Measurements from ENCODE around the gene TCERG1L.
"Not testable (repeated sequence)": the region's sequence is repeated elsewhere in the genome, so short reads cannot be mapped to it uniquely, and the experiment has no call there.

Gene TCERG1L

GRCh38 chr10:131178521-131179331 is 132.8 kb downstream of the TCERG1L start:
- DNase-seq = peak; percentile 4

GRCh38 chr10:131177431-131178327 is 133.8 kb downstream of the TCERG1L start:
- peak; percentile 4 for DNase-seq

DNA sequence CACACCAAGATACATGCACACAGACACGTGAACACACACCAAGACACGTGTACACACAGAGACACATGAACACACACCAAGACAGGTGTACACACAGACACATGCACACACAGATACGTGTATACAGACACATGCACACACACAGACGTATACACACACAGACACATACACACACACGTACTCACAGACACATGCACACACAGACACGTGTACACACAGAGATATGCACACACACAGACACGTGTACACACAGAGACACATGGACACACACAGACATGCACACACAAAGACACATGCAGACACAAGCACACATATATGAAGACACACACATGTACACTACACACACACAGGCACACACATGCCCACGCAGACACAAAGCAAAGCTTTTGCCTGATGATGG is 134.6 kb downstream of the TCERG1L start:
- DNase-seq = no peak

- not testable (repeated sequence) for DNase-seq
These were observed 135.2 kb downstream of the TCERG1L start for GRCh38 chr10:131176324-131176723.

DNA sequence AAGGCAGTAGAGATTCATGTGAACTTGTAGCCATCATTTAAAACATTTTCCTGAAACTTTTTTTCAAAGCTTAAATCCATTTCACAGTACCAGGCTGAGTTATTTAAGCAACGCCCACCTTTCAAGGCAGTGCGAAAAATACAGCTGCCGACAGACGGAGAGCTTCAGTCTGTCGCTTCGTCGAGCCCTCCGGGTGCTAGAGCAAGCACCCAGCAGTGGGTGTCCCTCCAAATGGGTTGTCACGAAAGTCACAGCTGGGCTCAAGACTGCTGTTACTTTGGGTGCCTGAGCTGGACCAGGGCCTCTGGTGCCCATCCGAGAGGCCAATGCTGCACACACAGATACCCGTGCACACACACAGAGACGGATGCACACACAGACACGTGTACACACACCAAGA is 135.6 kb downstream of the TCERG1L start:
- no peak for DNase-seq

DNA sequence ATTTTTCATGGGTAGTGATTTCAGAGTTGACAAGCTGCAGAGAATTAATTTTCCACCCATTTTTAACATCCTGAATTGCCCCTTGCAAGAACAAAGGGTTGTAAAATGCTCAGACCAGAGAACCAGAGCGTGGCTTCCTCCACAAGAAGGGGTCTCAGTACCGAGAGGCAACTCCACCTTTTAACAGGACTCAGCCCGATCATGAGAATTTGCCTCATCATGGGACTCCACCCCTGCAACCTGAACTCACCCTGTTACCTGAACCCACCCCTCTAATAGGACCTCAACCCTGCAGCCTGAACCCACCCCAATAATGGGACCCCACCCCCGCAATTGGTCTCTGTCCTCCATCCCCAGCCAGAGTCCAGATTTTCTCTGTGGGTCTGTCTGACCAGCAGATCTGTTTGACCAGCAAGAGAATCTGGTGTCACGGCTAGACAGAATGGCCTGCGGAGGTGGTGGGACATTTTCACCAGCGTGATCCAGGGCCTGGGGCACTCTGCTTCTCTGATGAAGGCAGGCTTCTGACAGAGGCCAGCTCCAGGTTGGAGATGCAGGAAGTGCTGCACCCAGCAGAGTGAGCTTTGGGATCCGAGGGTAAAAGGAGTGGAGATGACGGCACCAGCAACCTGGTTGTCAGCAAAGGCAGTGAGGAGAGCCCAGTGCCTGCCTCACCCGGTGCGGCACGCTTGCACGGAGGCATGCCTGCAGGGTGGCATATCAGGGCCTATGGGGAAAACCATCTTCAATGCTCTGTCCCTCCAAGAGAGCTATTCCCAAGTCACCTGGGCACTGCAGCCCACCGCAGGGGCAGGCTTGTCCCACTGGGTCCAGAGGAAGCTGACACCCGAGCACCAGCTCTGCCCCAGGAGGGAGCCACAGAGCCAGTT is 136.6 kb downstream of the TCERG1L start:
- no peak for DNase-seq

GRCh38 chr10:131174211-131174565 is 137.3 kb downstream of the TCERG1L start:
- no peak for DNase-seq

DNA sequence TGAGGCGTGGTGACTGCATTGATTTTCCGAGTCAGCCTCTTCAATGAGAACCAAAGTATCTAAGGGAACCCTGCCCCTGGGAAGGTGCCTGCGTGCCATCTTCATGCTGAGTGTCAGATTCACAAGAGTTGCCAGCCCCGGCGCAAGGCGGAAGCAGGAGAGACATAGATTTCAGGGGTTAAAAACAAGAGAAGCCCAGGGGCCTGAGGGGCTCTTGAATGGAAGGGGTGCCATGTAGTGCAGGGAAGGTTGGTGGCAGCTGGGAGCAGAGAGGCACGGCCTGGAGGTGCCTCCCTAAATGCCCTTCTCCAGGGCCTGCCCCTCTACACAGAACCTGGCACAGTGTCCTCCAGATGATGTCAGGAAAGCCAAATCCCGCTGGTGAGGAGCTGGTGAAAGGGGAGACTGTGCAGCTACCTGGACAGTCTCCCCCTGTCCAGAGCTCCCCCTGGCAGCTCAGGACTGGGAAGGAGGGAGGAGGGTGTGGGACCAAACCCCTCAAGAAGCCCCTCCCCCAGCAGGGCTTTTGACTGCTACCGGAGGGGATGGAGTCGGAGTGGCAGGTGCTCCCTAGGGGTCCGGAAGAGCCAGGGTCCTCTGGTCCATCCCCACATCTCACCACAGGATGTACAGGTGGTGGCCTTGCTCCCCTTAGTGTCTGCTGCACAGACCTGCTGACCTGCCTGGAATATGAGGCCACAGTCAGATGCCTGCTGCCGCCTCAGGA is 137.9 kb downstream of the TCERG1L start:
- DNase-seq = no peak

GRCh38 chr10:131172433-131172832 is 139.1 kb downstream of the TCERG1L start:
- no peak for DNase-seq

DNA sequence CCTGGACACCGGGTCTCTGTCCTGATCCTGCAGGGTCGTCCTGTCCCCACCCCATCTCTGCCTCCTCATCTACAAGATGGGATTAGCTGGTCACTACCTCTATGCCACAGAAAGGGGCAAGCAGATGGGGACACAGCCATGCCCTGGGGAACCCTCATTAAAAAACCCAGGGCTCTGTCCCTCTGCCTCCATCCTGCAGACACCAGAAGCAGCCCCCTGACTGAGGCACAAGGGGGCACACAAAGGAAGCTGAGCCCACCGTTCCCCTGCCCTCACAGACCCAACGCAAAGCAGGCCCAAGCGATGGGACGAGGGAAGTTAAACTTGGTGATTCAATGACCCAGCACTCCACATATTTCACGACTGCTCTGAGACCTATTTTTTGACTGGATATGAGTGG is 142.4 kb downstream of the TCERG1L start:
- DNase-seq = no peak

DNA sequence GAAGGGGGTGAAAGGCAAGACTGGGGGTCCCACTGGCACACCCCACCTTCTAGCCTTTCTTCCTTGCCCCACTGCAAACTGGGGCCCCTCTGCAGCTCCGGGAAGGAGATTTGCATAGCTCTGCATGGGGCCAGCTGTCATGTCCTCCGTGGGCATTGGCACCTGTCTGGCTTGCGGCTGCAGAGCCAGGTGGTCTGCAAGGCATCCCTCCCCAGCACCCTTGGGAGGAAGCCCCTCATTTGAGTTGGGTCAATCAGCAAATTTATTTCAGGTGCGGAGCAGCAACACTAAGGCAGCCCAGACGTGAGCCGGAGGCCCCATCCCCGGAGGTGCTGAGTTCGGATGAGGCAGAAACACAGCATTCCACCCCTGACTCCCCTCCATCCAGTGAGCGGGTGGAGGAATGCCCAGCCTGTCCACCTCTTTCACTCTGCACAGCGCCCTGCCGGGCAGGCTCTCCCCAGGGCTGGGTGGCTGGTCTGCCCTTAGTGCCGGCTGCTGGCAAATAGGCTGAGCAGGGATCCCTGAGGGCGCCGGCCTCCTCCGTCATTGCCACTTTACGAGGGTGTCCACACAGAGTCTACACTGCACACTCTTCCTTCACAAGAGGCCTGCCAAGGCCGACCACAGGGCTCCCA is 143.2 kb downstream of the TCERG1L start:
- DNase-seq = no peak

- no peak for DNase-seq
These were observed 144.3 kb downstream of the TCERG1L start for GRCh38 chr10:131167036-131167860.

DNA sequence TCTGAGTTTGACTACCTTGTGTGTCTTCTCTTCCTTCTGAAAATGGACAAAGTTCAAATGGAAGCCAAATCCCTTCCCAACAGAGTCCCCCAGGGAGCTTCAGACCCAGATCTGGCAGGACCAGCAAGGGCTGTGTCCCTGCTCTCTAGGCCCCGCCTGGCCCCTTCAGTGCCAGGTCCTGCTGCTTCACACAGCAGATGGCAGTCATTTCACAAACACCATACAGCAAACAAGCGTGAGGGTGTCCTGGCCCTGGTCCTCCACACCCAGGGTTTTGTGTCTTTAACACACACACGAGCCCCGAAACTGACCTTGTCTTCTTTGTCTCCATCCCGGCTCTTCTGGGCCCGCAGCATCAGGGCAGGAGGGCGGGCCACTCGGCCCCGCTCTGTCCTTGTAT is 145.0 kb downstream of the TCERG1L start:
- no peak for DNase-seq

DNA sequence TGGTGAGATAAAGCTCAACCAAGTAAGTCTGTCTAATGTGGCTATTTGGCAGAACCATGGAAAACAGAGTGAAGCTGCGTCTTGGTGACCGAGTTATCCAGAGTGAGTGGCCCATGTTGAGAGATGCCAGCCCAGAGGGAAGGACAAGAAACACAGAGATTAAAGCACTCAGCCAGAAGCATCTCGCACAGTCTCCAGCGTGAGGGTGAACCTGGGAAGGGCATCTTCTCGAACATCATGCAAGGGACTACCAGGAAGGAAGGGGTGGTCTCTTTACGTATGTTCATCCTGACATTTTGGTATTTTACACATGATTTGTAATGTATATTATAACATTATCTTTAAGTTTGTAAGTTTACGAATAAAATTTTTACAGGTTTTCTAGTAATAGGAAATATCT is 146.4 kb downstream of the TCERG1L start:
- no peak for DNase-seq

DNA sequence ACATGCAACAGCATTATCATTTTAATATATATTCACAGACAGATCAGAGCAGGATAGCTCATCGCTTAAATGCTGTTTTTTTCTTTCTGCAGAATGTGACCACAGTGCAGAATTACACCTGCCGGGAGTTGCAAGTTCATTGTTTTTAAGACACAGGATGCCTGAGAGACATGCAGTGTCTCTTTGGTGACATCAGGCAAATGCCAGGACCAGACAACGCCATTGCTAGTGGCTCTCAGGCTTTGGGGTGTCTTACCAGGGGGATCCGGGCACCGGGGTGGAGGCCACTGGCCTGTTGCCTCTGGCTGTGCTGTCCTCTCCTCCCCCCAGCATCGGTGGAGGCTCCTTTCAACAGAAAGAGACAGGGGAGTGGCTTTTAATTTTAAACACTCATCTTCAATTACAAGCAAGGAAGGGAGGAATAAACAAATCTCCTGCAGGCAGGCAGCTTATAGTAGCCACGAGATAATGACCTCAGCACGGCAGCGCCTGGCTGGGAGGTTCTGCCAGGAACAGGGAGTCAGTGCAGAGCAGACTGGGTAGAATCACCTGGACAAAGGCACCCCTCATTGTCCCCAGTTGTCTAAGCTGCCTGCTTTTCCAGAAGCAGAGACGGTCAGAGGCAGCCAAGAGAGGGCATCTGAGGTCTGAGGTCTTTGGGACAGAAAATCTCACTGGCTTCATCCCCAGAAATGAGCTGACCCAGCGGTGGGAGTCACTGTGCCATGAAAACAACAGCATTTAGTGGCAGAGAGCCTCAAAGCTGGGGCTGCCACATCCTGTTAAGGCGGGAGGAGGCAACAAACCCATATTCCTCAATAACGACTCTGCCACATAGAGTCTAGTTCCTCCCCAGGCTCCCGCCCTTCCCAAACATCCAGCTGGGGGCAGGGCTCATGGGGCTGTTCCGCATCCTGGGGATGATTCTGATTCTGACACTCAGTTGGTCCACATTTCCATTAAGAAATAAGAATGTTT is 148.4 kb downstream of the TCERG1L start:
- DNase-seq = no peak

GRCh38 chr10:131162211-131162610 is 149.3 kb downstream of the TCERG1L start:
- DNase-seq = no peak

DNA sequence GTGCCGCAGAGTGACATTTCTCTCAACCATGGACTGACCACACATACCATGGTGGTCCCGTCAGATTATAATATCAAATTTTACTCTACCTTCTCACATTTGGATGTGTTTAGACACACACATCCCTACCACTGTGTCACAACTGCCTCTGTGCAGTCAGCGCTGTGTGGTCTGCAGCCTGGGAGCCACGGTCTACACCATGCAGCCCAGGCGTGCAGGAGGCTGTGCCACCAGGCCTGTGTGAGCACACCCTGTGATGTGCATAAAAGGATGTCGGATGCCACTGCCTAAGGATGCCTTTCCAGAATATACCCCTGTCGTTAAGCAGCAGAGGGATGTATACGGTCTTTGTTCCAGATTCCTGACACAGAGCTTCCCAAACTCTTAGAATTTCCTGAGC is 150.4 kb downstream of the TCERG1L start:
- DNase-seq = no peak

GRCh38 chr10:131160219-131160875 is 151.2 kb downstream of the TCERG1L start:
- DNase-seq = no peak

DNA sequence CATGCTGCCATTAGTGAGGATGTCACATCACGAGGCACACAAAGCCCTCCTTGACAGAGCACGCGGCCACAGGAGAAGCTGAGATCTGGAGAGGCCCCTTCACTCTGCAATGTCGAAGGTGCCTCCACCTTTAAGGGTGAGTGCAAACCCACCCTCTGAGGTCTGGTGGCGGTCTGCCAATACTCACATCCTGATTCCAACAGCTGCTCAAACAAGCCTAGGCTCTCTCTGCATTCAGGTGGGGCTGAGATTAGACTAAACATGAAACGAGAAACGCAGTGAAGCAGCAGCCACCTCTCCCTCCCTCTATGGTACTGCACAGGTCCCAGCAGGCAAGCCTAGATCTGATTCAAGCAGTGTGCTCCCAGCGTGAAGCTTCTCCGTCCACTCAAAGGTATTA is 151.8 kb downstream of the TCERG1L start:
- DNase-seq = no peak
